ENCODE measurements around the gene ALG10B.
"Not testable (repeated sequence)": the region's sequence is repeated elsewhere in the genome, so short reads cannot be mapped to it uniquely, and the experiment has no call there.

Gene ALG10B

GRCh38 chr12:38279756-38280155, 36.8 kb upstream of the ALG10B start:
- Histone ChIP-seq H3K27me3 (ENCODE audit: insufficient read depth, low read length, poor library complexity, severe bottlenecking) (no peaks in the 10 kb centered on the region), H2AFZ (ENCODE audit: low read length) (no peak overlapping the region), H3K4me3 (ENCODE audit: low read length, poor library complexity, severe bottlenecking) (no peak overlapping the region), H3K9me2 (replicated peaks; ENCODE audit: low read depth, low read length) (no peaks in the 10 kb centered on the region), H3K9ac (ENCODE audit: low read depth, low read length, poor library complexity, severe bottlenecking) (no peak overlapping the region), H3K79me2 (ENCODE audit: insufficient read depth, low read length) (no peaks in the 10 kb centered on the region), H3K4me2 (ENCODE audit: low read depth, low read length, poor library complexity, severe bottlenecking) (no peak overlapping the region), H3K4me1 (ENCODE audit: insufficient read depth, low read length, poor library complexity, severe bottlenecking) (no peaks in the 10 kb centered on the region), H3K36me3 (ENCODE audit: insufficient read depth, low read length) (no peaks in the 10 kb centered on the region), H3K9me3 (ENCODE audit: insufficient read depth, low read depth, low read length) (no peaks in the 10 kb centered on the region), H3F3A (ENCODE audit: low read depth) (no peaks in the 10 kb centered on the region), H4K20me1 (ENCODE audit: insufficient read depth, low read length, poor library complexity, severe bottlenecking) (no peaks in the 10 kb centered on the region)
- TF ChIP-seq EZH2phosphoT487 (IDR thresholded peaks at IDR 0.05; ENCODE audit: borderline replicate concordance), result no peak

DNA sequence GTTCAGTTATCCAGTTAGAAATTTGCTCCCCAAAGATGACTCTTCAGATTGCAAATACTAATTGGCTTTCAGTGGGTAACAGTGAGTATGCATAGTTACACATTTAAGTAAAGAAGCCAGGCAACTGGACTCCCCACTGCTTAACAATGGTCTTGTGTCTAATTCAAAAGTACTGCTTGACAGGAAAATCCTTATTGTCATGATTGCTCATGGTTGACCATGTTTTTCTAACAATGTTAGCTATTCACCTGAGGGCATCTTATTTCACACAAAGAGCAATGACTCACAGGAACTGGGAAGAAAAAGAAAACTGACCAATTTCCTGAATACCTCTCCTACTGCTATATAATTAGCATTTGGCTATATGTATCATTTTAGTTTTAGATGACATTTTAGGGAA, 33.7 kb upstream of the ALG10B start:
- Histone ChIP-seq H3K36me3 (ENCODE audit: insufficient read depth, low read length) (no peaks in the 10 kb centered on the region), H3K27me3 (ENCODE audit: insufficient read depth, low read length, poor library complexity, severe bottlenecking) (no peaks in the 10 kb centered on the region), H3K9ac (ENCODE audit: low read depth, low read length, poor library complexity, severe bottlenecking) (no peak overlapping the region), H3K4me1 (ENCODE audit: insufficient read depth, low read length, poor library complexity, severe bottlenecking) (no peaks in the 10 kb centered on the region), H3F3A (ENCODE audit: low read depth) (no peaks in the 10 kb centered on the region), H3K9me3 (ENCODE audit: insufficient read depth, low read depth, low read length) (no peaks in the 10 kb centered on the region), H3K9me2 (replicated peaks; ENCODE audit: low read depth, low read length) (no peaks in the 10 kb centered on the region), H2AFZ (ENCODE audit: low read length) (no peak overlapping the region), H4K20me1 (ENCODE audit: insufficient read depth, low read length, poor library complexity, severe bottlenecking) (no peaks in the 10 kb centered on the region), H3K4me3 (ENCODE audit: low read length, poor library complexity, severe bottlenecking) (no peak overlapping the region), H3K79me2 (ENCODE audit: insufficient read depth, low read length) (no peaks in the 10 kb centered on the region), H3K4me2 (ENCODE audit: low read depth, low read length, poor library complexity, severe bottlenecking) (no peak overlapping the region)
- TF ChIP-seq EZH2phosphoT487 (IDR thresholded peaks at IDR 0.05; ENCODE audit: borderline replicate concordance), result no peak
- TF ChIP-seq, protein P1, sequence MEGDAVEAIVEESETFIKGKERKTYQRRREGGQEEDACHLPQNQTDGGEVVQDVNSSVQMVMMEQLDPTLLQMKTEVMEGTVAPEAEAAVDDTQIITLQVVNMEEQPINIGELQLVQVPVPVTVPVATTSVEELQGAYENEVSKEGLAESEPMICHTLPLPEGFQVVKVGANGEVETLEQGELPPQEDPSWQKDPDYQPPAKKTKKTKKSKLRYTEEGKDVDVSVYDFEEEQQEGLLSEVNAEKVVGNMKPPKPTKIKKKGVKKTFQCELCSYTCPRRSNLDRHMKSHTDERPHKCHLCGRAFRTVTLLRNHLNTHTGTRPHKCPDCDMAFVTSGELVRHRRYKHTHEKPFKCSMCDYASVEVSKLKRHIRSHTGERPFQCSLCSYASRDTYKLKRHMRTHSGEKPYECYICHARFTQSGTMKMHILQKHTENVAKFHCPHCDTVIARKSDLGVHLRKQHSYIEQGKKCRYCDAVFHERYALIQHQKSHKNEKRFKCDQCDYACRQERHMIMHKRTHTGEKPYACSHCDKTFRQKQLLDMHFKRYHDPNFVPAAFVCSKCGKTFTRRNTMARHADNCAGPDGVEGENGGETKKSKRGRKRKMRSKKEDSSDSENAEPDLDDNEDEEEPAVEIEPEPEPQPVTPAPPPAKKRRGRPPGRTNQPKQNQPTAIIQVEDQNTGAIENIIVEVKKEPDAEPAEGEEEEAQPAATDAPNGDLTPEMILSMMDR (conservative IDR thresholded peaks at IDR 0.05; ENCODE audit: low read length), result no peak

- Histone ChIP-seq H3K9me2 (replicated peaks; ENCODE audit: low read depth, low read length) (no peaks in the 10 kb centered on the region), H3K79me2 (ENCODE audit: insufficient read depth, low read length) (no peaks in the 10 kb centered on the region), H3K9me3 (ENCODE audit: insufficient read depth, low read depth, low read length) (no peaks in the 10 kb centered on the region), H3K27me3 (ENCODE audit: insufficient read depth, low read length, poor library complexity, severe bottlenecking) (no peaks in the 10 kb centered on the region), H3F3A (ENCODE audit: low read depth) (no peaks in the 10 kb centered on the region), H3K36me3 (ENCODE audit: insufficient read depth, low read length) (no peaks in the 10 kb centered on the region), H2AFZ (ENCODE audit: low read length) (no peak overlapping the region), H3K4me3 (ENCODE audit: low read length, poor library complexity, severe bottlenecking) (no peak overlapping the region), H3K9ac (ENCODE audit: low read depth, low read length, poor library complexity, severe bottlenecking) (no peak overlapping the region), H3K4me1 (ENCODE audit: insufficient read depth, low read length, poor library complexity, severe bottlenecking) (no peaks in the 10 kb centered on the region), H3K4me2 (ENCODE audit: low read depth, low read length, poor library complexity, severe bottlenecking) (no peak overlapping the region), H4K20me1 (ENCODE audit: insufficient read depth, low read length, poor library complexity, severe bottlenecking) (no peaks in the 10 kb centered on the region)
- no peak for TF ChIP-seq EZH2phosphoT487 (IDR thresholded peaks at IDR 0.05; ENCODE audit: borderline replicate concordance)
- TF ChIP-seq, protein P1 (conservative IDR thresholded peaks at IDR 0.05; ENCODE audit: low read length), result no peak
Measured at GRCh38 chr12:38289396-38289795, 27.2 kb upstream of the ALG10B start.

DNA sequence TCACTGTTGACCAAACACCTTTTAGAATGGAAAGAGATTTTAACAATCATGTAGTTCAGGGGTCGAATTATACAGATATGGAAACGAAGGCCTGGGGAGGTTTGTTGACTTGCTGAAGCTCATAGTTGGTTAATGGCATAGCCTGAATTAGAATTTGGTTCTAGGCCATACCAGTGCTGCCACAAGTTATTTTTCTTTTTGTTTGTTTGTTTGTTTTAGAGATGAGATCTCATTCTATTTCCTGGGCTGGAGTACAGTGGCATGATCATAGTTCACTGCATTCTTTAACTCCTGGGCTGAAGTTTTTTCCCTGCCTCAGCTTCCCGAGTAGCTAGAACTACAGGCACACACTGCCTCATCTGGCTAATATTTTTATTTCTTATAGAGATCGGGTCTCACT, 25.4 kb upstream of the ALG10B start:
- Histone ChIP-seq H3K9me3 (ENCODE audit: insufficient read depth, low read depth, low read length) (no peaks in the 10 kb centered on the region), H3K4me1 (ENCODE audit: insufficient read depth, low read length, poor library complexity, severe bottlenecking) (no peaks in the 10 kb centered on the region), H3F3A (ENCODE audit: low read depth) (no peaks in the 10 kb centered on the region), H3K9ac (ENCODE audit: low read depth, low read length, poor library complexity, severe bottlenecking) (no peak overlapping the region), H3K4me3 (ENCODE audit: low read length, poor library complexity, severe bottlenecking) (no peak overlapping the region), H3K27me3 (ENCODE audit: insufficient read depth, low read length, poor library complexity, severe bottlenecking) (no peaks in the 10 kb centered on the region), H3K79me2 (ENCODE audit: insufficient read depth, low read length) (no peaks in the 10 kb centered on the region), H3K9me2 (replicated peaks; ENCODE audit: low read depth, low read length) (no peaks in the 10 kb centered on the region), H3K4me2 (ENCODE audit: low read depth, low read length, poor library complexity, severe bottlenecking) (no peak overlapping the region), H2AFZ (ENCODE audit: low read length) (no peak overlapping the region), H4K20me1 (ENCODE audit: insufficient read depth, low read length, poor library complexity, severe bottlenecking) (no peaks in the 10 kb centered on the region), H3K36me3 (ENCODE audit: insufficient read depth, low read length) (no peaks in the 10 kb centered on the region)
- no peak for TF ChIP-seq EZH2phosphoT487 (IDR thresholded peaks at IDR 0.05; ENCODE audit: borderline replicate concordance)
- TF ChIP-seq, protein P1 (conservative IDR thresholded peaks at IDR 0.05; ENCODE audit: low read length), result no peak

GRCh38 chr12:38302972-38303371, 13.6 kb upstream of the ALG10B start:
- not testable (repeated sequence) for H3K79me2 ChIP-seq (ENCODE audit: insufficient read depth, low read length); H3K27me3 ChIP-seq (ENCODE audit: insufficient read depth, low read length, poor library complexity, severe bottlenecking); H2AFZ ChIP-seq (ENCODE audit: low read length); H4K20me1 ChIP-seq (ENCODE audit: insufficient read depth, low read length, poor library complexity, severe bottlenecking); H3K4me1 ChIP-seq (ENCODE audit: insufficient read depth, low read length, poor library complexity, severe bottlenecking); H3F3A ChIP-seq (ENCODE audit: low read depth); H3K36me3 ChIP-seq (ENCODE audit: insufficient read depth, low read length); H3K9me3 ChIP-seq (ENCODE audit: insufficient read depth, low read depth, low read length); H3K9me2 ChIP-seq (replicated peaks; ENCODE audit: low read depth, low read length); H3K9ac ChIP-seq (ENCODE audit: low read depth, low read length, poor library complexity, severe bottlenecking); H3K4me3 ChIP-seq (ENCODE audit: low read length, poor library complexity, severe bottlenecking); H3K4me2 ChIP-seq (ENCODE audit: low read depth, low read length, poor library complexity, severe bottlenecking)

Data from Loucy (cell line).